Small intestine (tissue), 7 donors: ENCODE data around the gene GRHL3. TPM values are rescaled to one million over a fixed set of nuclear protein-coding genes. Genes with fewer than 3 reads are reported as not detected.

Experiments
- DNase-seq, 2 donors: peaks; one replicate each; pipeline versions ENCODE4 v3.0.0 to v3.0.0-alpha.2; 2013
- FAIRE-seq: peaks from 2 replicates; lab custom pipeline; 2012; peaks lifted over from hg19 to GRCh38; lab: Jason Lieb, UNC
- H3K27ac ChIP-seq, 3 donors: one replicate each; pipeline ENCODE4 v1.5.1; 2013; ENCODE audit warnings: low read length in 2 of 3, mild to moderate bottlenecking in 2 of 3, control low read depth in 1 of 3, inconsistent platforms in 1 of 3, low read depth in 1 of 3, moderate library complexity in 1 of 3
- H3K27me3 ChIP-seq, 3 donors: one replicate each; pipeline ENCODE4 v1.6.1; 2013; ENCODE audit warnings: low read length in 3 of 3, inconsistent platforms in 1 of 3; ENCODE audit not compliant: control insufficient read depth in 3 of 3, insufficient read depth in 3 of 3
- H3K36me3 ChIP-seq, 3 donors: one replicate each; pipeline ENCODE4 v1.6.1; 2013; ENCODE audit warnings: low read length in 3 of 3, inconsistent platforms in 1 of 3, low read depth in 1 of 3, mild to moderate bottlenecking in 1 of 3, moderate library complexity in 1 of 3; ENCODE audit not compliant: control insufficient read depth in 3 of 3, insufficient read depth in 2 of 3
- H3K4me1 ChIP-seq, 3 donors: one replicate each; pipeline ENCODE4 v1.6.1; 2013; ENCODE audit warnings: low read length in 2 of 3, inconsistent platforms in 1 of 3, low read depth in 1 of 3, mild to moderate bottlenecking in 1 of 3, moderate library complexity in 1 of 3; ENCODE audit not compliant: control insufficient read depth in 3 of 3, insufficient read depth in 2 of 3
- H3K4me3 ChIP-seq, 3 donors: one replicate each; pipeline ENCODE4 v1.5.1; 2013; ENCODE audit warnings: low read length in 3 of 3, control low read depth in 1 of 3, inconsistent platforms in 1 of 3, low read depth in 1 of 3, mild to moderate bottlenecking in 1 of 3, moderate library complexity in 1 of 3
- H3K9me3 ChIP-seq, 2 donors: one replicate each; pipeline ENCODE4 v1.6.1; 2013; ENCODE audit warnings: low read depth in 1 of 2, low read length in 1 of 2; ENCODE audit not compliant: control insufficient read depth in 2 of 2, insufficient read depth in 1 of 2
- WGBS, 3 donors: extraction: QIAGEN DNeasy Blood & Tissue Kit; methylation state at CpG; one replicate each; pipeline ENCODE4 v1.1.7; 2013; 5-methylcytosine and 5-hydroxymethylcytosine counted together
- polyA plus RNA-seq, 4 donors: library from polyadenylated mRNA; stranded (reverse) in 3 of 4; unstranded in 1 of 4; fragments of 200-250 nt in 3 of 4; fragments of 120-200 nt in 1 of 4; gene quantifications; one replicate each; pipeline versions ENCODE4 v1.2.1 to v1.2.3, GENCODE V29; 2013
- donor health status: healthy with polysubstance abuse.
- donor health status: control.
- donor health status: control.
- donor health status: Bipolar disorder and iron deficiency.
- donor health status: healthy.

The GRHL3 gene
- polyA plus RNA-seq, 4 donors, result 0.28 to 0.67 (median 0.31) TPM; not detected in 1

GRCh38 chr1:24317081-24317480, 2.1 kb upstream of the GRHL3 start:
- H3K27me3 ChIP-seq, result peaks cover 0 to 11% (median 2%) of the 10 kb centered on the region in 3 donors
- H3K9me3 ChIP-seq, result no peaks in the 10 kb centered on the region
- no peak for FAIRE-seq
- no peaks in the 10 kb centered on the region for H3K36me3 ChIP-seq
- no peak overlapping the region for H3K27ac ChIP-seq
- H3K4me1 ChIP-seq, result peaks cover 3 to 10% (median 4%) of the 10 kb centered on the region in 3 donors
- no peak for DNase-seq
- 72 to 76% (median 76%) methylated on average over 6 of the region's 6 CpGs for whole genome bisulfite sequencing, 3 donors
- no peak overlapping the region for H3K4me3 ChIP-seq

- FAIRE-seq (no peak), DNase-seq (no peak)
- H3K9me3 ChIP-seq, result no peaks in the 10 kb centered on the region
- H3K27ac ChIP-seq, result no peak overlapping the region
- H3K4me1 ChIP-seq, result peaks cover 3 to 11% (median 4%) of the 10 kb centered on the region in 3 donors
- 42 to 55% (median 44%) methylated on average over 2 of the region's 2 CpGs for WGBS, 3 donors
- H3K36me3 ChIP-seq, result no peaks in the 10 kb centered on the region
- no peak overlapping the region for H3K4me3 ChIP-seq
- H3K27me3 ChIP-seq, result peaks cover 0 to 13% (median 2%) of the 10 kb centered on the region in 3 donors
Observed at GRCh38 chr1:24317956-24318614, 1.1 kb upstream of the GRHL3 start.

- Histone ChIP-seq H3K4me3 (peak overlapping the region in 1 of 3 donors; percentile 28), H3K27me3 (peaks cover 0 to 13% (median 2%) of the 10 kb centered on the region in 3 donors), H3K36me3 (no peaks in the 10 kb centered on the region), H3K4me1 (peaks cover 3 to 11% (median 4%) of the 10 kb centered on the region in 3 donors), H3K9me3 (no peaks in the 10 kb centered on the region), H3K27ac (no peak overlapping the region)
- 33 to 43% (median 33%) methylated on average over 5 of the region's 5 CpGs for WGBS, 3 donors
- FAIRE-seq, result no peak
- no peak for DNase-seq
Observed at GRCh38 chr1:24318615-24319311, 394 bp upstream of the GRHL3 start.

GRCh38 chr1:24319962-24320361, 805 bp downstream of the GRHL3 start:
- Histone ChIP-seq H3K27ac (no peak overlapping the region), H3K36me3 (no peaks in the 10 kb centered on the region), H3K4me1 (peaks cover 3 to 11% (median 4%) of the 10 kb centered on the region in 3 donors), H3K4me3 (peak overlapping the region in 2 of 3 donors; percentile 28 to 37), H3K27me3 (peaks cover 0 to 13% (median 2%) of the 10 kb centered on the region in 3 donors), H3K9me3 (no peaks in the 10 kb centered on the region)
- WGBS, 3 donors, result 76 to 96% (median 82%) methylated on average over 1 of the region's 1 CpG
- DNase-seq (no peak), FAIRE-seq (no peak)

- 89 to 91% (median 91%) methylated on average over 8 of the region's 8 CpGs for WGBS, 3 donors
- Histone ChIP-seq H3K9me3 (no peaks in the 10 kb centered on the region), H3K4me1 (peaks cover 3 to 11% (median 4%) of the 10 kb centered on the region in 3 donors), H3K36me3 (no peaks in the 10 kb centered on the region), H3K27me3 (peaks cover 0 to 13% (median 2%) of the 10 kb centered on the region in 3 donors), H3K27ac (peak overlapping the region in 1 of 3 donors; percentile 25), H3K4me3 (peak overlapping the region in 2 of 3 donors; percentile 64 to 69)
- DNase-seq (no peak), FAIRE-seq (no peak)
Observed at GRCh38 chr1:24321126-24321525, 2.0 kb downstream of the GRHL3 start.

- 5 to 8% (median 8%) methylated on average over 67 to 72 of the region's 72 CpGs for WGBS, 3 donors
- FAIRE-seq, result no peak
- H3K9me3 ChIP-seq, result no peaks in the 10 kb centered on the region
Observed at GRCh38 chr1:24321697-24322469, 2.7 kb downstream of the GRHL3 start.

GRCh38 chr1:24322470-24323177, 3.5 kb downstream of the GRHL3 start:
- no peaks in the 10 kb centered on the region for H3K36me3 ChIP-seq
- peaks cover 0 to 13% (median 0%) of the 10 kb centered on the region in 3 donors for H3K27me3 ChIP-seq
- no peaks in the 10 kb centered on the region for H3K9me3 ChIP-seq
- peaks cover 3 to 11% (median 4%) of the 10 kb centered on the region in 3 donors for H3K4me1 ChIP-seq
- DNase-seq (no peak), FAIRE-seq (no peak)
- H3K27ac ChIP-seq, result peak overlapping the region in 1 of 3 donors; percentile 42
- peak overlapping the region; percentile 60 to 69 (median 64) for H3K4me3 ChIP-seq
- 33 to 51% (median 46%) methylated on average over 33 of the region's 33 CpGs for WGBS, 3 donors

More at GRCh38 chr1:24321697-24322469, 2.7 kb downstream of the GRHL3 start:
- Histone ChIP-seq H3K4me1 (peaks cover 3 to 11% (median 4%) of the 10 kb centered on the region in 3 donors), H3K27ac (peak overlapping the region in 2 of 3 donors; percentile 28 to 83), H3K27me3 (peaks cover 0 to 13% (median 0%) of the 10 kb centered on the region in 3 donors), H3K4me3 (peak overlapping the region; percentile 60 to 69 (median 64)), H3K36me3 (no peaks in the 10 kb centered on the region)
- peak; percentile 46 to 71 for DNase-seq
